Thoracic aorta (tissue), 2 donors: Measurements from ENCODE around the gene ITGAV. TPM values are rescaled to one million over a fixed set of nuclear protein-coding genes. Genes with fewer than 3 reads are reported as not detected.

ENCODE experiments used
- ATAC-seq: fragments of 150-250 bp; one replicate; pipeline ENCODE4 v1.8.0; 2017; ENCODE audit warnings: low read depth; ENCODE audit not compliant: insufficient number of reproducible peaks, low FRiP score
- DNase-seq: peaks from one replicate; pipeline ENCODE4 v3.0.0-alpha.2; 2020; ENCODE audit warnings: low spot score
- H3K27ac ChIP-seq, 2 donors: fragments of 200-600 bp; sonication (generic); 1 replicate in 1 of 2; 2 replicates in 1 of 2; pipeline ENCODE4 v1.5.1; 2016; ENCODE audit warnings: mild to moderate bottlenecking in 2 of 2, moderate library complexity in 2 of 2
- H3K27me3 ChIP-seq: fragments of 200-600 bp; sonication (generic); replicated peaks from 2 replicates; pipeline ENCODE4 v1.6.0; 2016; ENCODE audit warnings: mild to moderate bottlenecking; ENCODE audit not compliant: insufficient read depth
- H3K36me3 ChIP-seq: fragments of 200-600 bp; sonication (generic); one replicate; pipeline ENCODE4 v1.5.1; 2016
- H3K4me1 ChIP-seq, 2 donors: fragments of 200-600 bp; sonication (generic); 1 replicate in 1 of 2; 2 replicates in 1 of 2; pipeline versions ENCODE4 v1.5.1 to v1.6.0; 2016; ENCODE audit warnings: low read depth in 2 of 2, mild to moderate bottlenecking in 1 of 2; ENCODE audit not compliant: control insufficient read depth in 1 of 2
- H3K4me3 ChIP-seq: fragments of 200-600 bp; sonication (generic); 2 replicates; pipeline ENCODE4 v1.5.1; 2016; ENCODE audit warnings: mild to moderate bottlenecking
- H3K9me3 ChIP-seq: fragments of 200-600 bp; sonication (generic); 2 replicates; pipeline ENCODE4 v1.5.1; 2016
- total RNA-seq, 2 donors: library from RNA; depleted of rRNA; stranded (reverse); fragments of >200 nt; gene quantifications; one replicate each; pipeline versions ENCODE4 v1.1.0 to v1.2.3, GENCODE V29; 2016
- TF ChIP-seq, protein P1 (sequence below): fragments of 200-600 bp; sonication (generic); IDR thresholded peaks from one replicate; pipeline ENCODE4 v1.5.1; 2019; ENCODE audit warnings: antibody characterized with exemption

The ITGAV gene
- total RNA-seq, 2 donors from 2014 or later: 160 to 195 TPM

DNA sequence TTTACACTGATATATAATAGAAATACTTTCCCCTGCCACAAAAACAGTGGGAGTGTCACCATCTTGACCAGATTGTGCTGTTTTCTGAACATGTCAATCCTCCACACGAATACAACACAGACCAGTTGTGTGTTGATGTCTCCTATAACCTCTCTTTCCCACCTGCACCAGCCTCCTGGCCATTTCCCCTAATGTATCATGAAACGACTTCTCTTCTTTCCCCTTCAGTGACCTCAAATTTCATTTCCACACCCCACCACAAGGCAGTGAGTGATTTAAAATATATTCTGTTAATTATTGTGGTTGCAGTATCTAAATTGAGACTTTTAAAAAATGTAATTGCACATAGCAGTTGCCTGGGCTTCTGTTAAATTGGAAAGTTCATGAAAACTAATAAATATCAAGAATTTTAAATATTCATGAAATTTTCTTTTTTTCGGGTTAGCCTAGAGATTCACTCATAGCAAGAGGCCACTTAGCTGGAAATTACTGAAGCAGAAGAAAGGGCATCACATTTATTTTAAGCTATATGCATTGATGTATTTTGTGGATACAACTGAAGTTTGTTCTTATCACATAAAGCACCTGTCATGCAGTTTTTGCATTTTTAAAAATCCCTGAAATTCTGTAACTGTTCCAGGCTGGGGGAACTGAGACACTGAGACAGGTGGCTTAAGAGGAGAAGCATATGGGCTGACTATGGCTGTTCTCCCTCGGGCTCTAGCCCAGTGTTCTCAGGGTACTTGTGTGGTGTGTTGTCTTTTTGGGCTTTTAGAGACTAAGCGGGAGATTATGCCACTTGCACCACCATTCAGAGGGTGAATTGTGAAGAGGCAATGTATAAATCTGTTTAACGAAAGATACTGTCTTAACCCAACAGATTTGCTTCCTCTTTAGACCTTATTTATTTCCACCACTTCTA lies 119.9 kb downstream of the ITGAV start:
- TF ChIP-seq, protein P1, sequence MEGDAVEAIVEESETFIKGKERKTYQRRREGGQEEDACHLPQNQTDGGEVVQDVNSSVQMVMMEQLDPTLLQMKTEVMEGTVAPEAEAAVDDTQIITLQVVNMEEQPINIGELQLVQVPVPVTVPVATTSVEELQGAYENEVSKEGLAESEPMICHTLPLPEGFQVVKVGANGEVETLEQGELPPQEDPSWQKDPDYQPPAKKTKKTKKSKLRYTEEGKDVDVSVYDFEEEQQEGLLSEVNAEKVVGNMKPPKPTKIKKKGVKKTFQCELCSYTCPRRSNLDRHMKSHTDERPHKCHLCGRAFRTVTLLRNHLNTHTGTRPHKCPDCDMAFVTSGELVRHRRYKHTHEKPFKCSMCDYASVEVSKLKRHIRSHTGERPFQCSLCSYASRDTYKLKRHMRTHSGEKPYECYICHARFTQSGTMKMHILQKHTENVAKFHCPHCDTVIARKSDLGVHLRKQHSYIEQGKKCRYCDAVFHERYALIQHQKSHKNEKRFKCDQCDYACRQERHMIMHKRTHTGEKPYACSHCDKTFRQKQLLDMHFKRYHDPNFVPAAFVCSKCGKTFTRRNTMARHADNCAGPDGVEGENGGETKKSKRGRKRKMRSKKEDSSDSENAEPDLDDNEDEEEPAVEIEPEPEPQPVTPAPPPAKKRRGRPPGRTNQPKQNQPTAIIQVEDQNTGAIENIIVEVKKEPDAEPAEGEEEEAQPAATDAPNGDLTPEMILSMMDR: no peak
- Histone ChIP-seq H3K9me3 (no peaks in the 10 kb centered on the region), H3K36me3 (no peaks in the 10 kb centered on the region), H3K27ac (no peak overlapping the region), H3K27me3 (no peaks in the 10 kb centered on the region), H3K4me3 (no peak overlapping the region), H3K4me1 (peaks cover 0 to 5% of the 10 kb centered on the region in 2 donors)
- DNase-seq: no peak
- ATAC-seq: no peak

DNA sequence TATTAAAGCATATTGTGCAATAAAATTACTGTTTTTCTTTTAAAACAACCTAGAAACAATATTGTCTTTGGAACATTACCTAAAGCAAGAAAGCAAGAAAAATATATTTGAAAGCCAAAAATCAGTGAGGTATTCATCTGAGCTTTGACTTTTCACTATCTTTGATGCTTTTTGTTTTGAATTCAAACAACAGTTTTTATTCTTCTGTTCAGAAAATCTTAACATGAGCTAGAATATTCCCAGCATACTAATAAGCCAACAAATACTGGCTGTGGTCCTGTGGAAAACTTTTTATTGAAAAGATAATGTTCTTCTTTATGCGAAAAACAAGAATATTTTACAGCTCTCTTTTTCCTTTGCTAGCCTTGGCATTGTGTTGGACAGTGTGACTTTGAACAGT lies 123.8 kb downstream of the ITGAV start:
- H3K4me1 ChIP-seq: peaks cover 0 to 5% of the 10 kb centered on the region in 2 donors
- ATAC-seq (no peak), DNase-seq (no peak)
- H3K27me3 ChIP-seq: no peaks in the 10 kb centered on the region
- no peak overlapping the region for H3K27ac ChIP-seq
- TF ChIP-seq, protein P1: no peak
- no peak overlapping the region for H3K4me3 ChIP-seq
- H3K9me3 ChIP-seq: no peaks in the 10 kb centered on the region
- no peaks in the 10 kb centered on the region for H3K36me3 ChIP-seq

DNA sequence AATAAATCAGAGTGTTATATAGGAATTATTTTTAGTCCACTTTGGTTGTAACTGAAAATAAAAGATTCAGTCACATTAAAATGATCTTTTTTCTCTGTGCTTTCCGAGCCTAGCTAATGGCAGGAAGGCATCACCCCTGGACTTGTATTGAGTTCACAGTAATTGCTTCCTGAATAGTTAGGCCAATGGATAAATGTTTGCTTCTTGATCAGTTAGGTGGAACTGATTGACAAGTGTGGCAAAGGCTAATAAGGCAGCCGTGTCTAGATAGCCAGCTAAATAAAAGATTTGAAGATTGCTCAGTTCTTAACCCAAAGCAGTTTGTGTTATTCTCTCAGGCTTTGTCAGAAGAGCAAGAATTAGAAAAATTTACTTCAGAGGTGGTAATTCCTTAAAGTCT lies 124.8 kb downstream of the ITGAV start:
- Histone ChIP-seq H3K4me3 (no peak overlapping the region), H3K9me3 (no peaks in the 10 kb centered on the region), H3K4me1 (peaks cover 0 to 5% of the 10 kb centered on the region in 2 donors), H3K27me3 (no peaks in the 10 kb centered on the region), H3K27ac (no peak overlapping the region), H3K36me3 (no peaks in the 10 kb centered on the region)
- ATAC-seq (no peak), DNase-seq (no peak)
- TF ChIP-seq, protein P1: no peak

DNA sequence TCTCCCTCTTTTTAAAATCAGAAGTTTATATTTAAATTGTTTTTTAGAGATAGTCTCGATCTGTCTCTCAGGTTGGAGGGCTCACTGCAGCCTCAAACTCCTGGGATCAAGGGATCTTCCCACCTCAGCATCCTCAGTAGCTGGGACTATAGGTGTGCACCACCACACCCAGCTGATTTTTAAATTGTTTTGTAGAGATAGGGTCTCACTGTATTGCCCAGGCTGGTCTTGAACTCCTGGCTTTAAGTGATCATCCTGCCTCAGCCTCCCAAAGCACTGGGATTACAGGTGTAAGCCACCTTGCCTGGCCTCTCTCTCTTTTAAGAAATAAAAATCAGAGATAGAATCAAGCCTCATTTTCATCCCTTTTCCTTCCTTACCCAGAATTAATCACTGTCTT lies 126.1 kb downstream of the ITGAV start:
- no peak for ATAC-seq
- Histone ChIP-seq H3K27me3 (no peaks in the 10 kb centered on the region), H3K4me1 (peaks cover 0 to 5% of the 10 kb centered on the region in 2 donors), H3K4me3 (no peak overlapping the region), H3K36me3 (no peaks in the 10 kb centered on the region), H3K9me3 (no peaks in the 10 kb centered on the region), H3K27ac (no peak overlapping the region)
- DNase-seq: no peak
- TF ChIP-seq, protein P1: no peak

DNA sequence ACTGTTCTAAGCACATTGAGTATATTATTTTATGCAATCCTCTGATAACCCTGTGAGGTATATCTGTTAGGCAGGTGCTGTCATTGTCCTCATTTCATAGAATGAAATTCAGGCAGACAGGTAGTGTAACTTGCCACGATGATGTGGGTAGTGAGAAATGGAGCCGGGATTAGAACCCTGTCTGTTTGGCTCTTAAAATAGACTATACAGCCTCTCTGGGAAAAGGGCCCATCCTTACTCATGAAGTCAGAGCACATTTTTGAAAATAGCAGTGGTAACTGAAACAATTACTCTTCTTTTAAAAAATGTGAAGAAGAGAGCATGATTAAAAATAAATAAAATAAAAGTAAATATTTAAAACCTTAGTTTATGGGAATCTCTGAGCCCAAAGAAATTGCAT lies 127.0 kb downstream of the ITGAV start:
- no peak overlapping the region for H3K27ac ChIP-seq
- H3K36me3 ChIP-seq: no peaks in the 10 kb centered on the region
- no peaks in the 10 kb centered on the region for H3K9me3 ChIP-seq
- H3K27me3 ChIP-seq: no peaks in the 10 kb centered on the region
- DNase-seq: no peak
- TF ChIP-seq, protein P1: no peak
- H3K4me3 ChIP-seq: no peak overlapping the region
- peaks cover 0 to 5% of the 10 kb centered on the region in 2 donors for H3K4me1 ChIP-seq
- ATAC-seq: no peak
